GM13977 (cell line): Measurements from ENCODE around the gene BTF3L4.

Experiments used
- DNase-seq: peaks from one replicate; pipeline ENCODE4 v3.0.0; 2012; ENCODE audit warnings: low spot score
- CTCF ChIP-seq: IDR thresholded peaks from 2 replicates; pipeline ENCODE4 v1.5.1; 2012; ENCODE audit warnings: mild to moderate bottlenecking, control low read depth; ENCODE audit not compliant: insufficient read depth; ENCODE audit errors: extremely low read depth, missing control alignments
- in situ Hi-C: fragments of 300-500 bp; cut with MboI; formaldehyde crosslinking; loops from one replicate; pipeline ENCODE4 v1.12.0; 2022; ENCODE audit warnings: low sequenced_read_pairs, low pct_unique_long_range_greater_than_20kb, mixed read lengths, inconsistent platforms; ENCODE audit not compliant: unreplicated experiment

Gene BTF3L4

GRCh38 chr1:52123622-52124021 is 67.5 kb downstream of the BTF3L4 start:
- in situ Hi-C loops = no loop called here
- DNase-seq = no peak
- TF ChIP-seq CTCF = no peak

DNA sequence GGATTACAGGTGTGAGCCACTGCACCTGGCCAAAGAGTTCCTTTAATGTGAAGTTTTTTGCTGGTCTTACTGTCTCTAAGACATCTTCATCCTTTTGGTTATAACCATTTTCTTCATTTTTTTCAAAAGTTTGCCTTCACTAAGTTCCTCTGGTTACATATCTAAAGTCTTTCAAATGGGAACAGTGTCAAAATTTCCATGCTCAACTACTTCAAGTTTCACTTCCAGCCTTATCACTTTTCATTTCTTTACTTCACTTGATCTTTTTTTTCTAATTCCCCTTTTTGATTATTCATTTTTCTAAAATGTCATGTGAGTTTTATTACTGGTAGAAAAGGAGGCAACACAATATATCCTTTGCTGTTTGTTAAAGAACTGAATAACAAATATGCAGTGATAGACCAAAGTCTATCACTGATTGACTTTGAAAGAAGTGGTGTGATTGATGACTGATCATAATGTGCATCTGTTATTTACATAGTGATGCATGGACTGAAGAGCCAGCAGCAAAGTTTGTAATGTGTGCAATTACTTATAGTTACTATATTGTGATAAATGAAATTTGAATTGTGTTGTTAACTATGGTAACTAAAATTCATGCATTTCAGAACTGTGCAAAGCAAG is 69.8 kb downstream of the BTF3L4 start:
- no peak for DNase-seq
- TF ChIP-seq CTCF = no peak
- in situ Hi-C loops = loop anchor here (25.0 kb wide), 2 partner anchors 161 to 561 kb away; partner anchors contain the start of gene COA7

DNA sequence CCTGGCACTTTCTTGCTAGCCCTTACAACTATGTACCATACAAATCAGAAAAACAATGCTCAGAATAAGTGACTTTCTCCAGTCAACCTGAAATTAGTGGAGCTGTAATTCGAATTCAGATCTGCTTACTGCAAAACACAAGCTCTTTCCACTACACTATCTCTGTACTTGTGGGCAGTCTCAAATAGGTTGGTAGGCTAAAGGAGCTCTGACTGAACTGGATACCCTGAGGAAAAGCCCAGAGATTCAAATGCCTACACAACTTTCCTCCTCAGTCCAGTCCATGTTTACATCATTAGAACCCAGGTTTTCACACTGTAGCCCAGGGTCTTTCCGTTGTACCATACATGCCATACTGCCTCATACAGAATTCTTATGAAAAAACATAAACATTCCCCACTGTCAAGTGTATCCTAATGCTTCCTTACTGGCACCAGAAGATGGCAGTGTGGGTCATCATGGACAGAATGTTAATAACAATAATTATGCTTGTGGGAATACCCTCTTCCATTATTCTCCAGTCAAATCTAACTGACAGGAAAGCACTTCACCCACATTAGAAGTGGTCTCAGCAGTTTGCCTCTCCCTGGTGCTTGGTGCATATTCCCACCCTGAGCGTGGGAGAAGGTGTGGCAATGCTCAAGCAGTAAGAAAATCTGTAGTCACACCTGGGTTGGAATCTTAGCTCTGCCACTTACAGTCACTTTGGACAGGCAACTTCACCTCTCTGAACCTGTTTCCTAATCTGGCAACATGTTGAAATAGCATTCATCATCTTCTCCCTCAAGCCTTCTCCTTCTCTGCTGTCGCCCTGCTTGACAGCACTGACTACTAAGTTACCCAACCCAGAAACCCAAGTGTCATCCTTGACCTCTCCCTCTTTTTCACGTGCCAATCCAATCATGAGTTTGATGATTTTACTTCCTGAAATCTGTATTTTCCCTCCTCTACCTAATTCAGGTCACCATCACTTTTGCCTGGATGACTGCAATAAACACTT is 71.4 kb downstream of the BTF3L4 start:
- in situ Hi-C loops = loop anchor here (25.0 kb wide), 2 partner anchors 160 to 560 kb away; partner anchors contain the start of gene COA7
- peak; percentile 70 for TF ChIP-seq CTCF
- DNase-seq = peak; percentile 28

DNA sequence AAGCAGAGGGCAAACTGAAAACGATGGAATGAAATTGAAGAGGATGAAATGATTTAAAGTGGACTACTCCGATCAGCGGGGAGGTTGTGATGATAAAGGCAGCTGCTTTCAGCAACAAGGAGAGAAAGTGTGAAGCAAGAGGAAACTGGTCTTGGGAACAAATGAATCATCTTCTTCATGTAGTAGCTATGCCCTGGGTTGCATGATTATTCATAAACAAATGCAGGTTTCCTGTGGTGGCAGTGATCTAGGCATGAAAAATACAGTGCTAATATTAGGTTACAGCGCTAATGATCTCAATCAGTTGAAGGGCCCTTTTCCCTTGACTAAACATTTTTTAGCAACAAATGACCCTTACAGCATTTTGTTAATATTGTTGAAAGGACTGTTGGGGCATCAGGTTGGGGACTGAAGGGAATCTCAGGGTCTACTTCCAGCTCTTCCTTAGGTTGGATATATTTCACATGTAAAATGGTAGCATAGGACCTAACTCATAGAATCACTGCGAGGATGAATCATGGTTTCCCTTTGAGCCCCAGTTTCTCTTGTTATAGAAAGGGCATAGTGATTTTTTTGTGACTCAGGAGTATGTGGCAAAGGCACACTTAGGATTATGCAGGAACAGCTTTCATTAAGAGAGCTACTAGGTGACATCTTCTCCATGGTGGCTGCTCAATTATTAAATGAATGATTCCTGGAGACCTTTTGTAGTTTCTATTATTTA is 83.9 kb downstream of the BTF3L4 start:
- in situ Hi-C loops = loop anchor here (25.0 kb wide), 2 partner anchors 147 to 547 kb away; partner anchors contain the start of gene COA7
- TF ChIP-seq CTCF = no peak
- peak; percentile 78 for DNase-seq
